ENCODE results near the gene NMNAT2. TPM values are rescaled to one million over a fixed set of nuclear protein-coding genes. Genes with fewer than 3 reads are reported as not detected.

Gene NMNAT2
- total RNA-seq, 4 donors from 2014 or later, result 0.13 to 0.83 (median 0.66) TPM; not detected in 1

DNA sequence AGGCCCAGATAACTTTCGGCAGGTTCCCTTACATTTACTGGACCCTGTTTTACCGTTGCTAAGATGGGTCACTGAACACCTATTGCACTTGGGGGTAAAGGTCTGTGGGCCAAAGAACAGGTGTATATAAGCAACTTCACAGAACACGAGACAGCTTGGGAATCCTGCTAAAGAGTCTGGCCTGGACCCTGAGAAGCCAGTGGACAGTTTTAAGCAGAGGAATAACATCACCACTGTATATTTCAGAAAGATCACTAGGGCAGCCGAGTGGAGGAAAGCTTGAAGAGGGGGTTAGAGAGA, 177.7 kb downstream of the NMNAT2 start:
- H3K4me3 ChIP-seq, result no peak overlapping the region
- peak overlapping the region in 2 of 4 donors; percentile 29 to 43 for H3K27ac ChIP-seq
- H3K36me3 ChIP-seq, result peaks cover 0 to 11% (median 0%) of the 10 kb centered on the region in 3 donors
- H3K27me3 ChIP-seq, result no peaks in the 10 kb centered on the region
- no peaks in the 10 kb centered on the region for H3K9me3 ChIP-seq
- no peak for DNase-seq
- TF ChIP-seq, protein P1, sequence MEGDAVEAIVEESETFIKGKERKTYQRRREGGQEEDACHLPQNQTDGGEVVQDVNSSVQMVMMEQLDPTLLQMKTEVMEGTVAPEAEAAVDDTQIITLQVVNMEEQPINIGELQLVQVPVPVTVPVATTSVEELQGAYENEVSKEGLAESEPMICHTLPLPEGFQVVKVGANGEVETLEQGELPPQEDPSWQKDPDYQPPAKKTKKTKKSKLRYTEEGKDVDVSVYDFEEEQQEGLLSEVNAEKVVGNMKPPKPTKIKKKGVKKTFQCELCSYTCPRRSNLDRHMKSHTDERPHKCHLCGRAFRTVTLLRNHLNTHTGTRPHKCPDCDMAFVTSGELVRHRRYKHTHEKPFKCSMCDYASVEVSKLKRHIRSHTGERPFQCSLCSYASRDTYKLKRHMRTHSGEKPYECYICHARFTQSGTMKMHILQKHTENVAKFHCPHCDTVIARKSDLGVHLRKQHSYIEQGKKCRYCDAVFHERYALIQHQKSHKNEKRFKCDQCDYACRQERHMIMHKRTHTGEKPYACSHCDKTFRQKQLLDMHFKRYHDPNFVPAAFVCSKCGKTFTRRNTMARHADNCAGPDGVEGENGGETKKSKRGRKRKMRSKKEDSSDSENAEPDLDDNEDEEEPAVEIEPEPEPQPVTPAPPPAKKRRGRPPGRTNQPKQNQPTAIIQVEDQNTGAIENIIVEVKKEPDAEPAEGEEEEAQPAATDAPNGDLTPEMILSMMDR (IDR thresholded peaks at IDR 0.05), result no peak
- no peak for TF ChIP-seq POLR2A (IDR thresholded peaks at IDR 0.05)
- no peaks in the 10 kb centered on the region for H3K4me1 ChIP-seq

DNA sequence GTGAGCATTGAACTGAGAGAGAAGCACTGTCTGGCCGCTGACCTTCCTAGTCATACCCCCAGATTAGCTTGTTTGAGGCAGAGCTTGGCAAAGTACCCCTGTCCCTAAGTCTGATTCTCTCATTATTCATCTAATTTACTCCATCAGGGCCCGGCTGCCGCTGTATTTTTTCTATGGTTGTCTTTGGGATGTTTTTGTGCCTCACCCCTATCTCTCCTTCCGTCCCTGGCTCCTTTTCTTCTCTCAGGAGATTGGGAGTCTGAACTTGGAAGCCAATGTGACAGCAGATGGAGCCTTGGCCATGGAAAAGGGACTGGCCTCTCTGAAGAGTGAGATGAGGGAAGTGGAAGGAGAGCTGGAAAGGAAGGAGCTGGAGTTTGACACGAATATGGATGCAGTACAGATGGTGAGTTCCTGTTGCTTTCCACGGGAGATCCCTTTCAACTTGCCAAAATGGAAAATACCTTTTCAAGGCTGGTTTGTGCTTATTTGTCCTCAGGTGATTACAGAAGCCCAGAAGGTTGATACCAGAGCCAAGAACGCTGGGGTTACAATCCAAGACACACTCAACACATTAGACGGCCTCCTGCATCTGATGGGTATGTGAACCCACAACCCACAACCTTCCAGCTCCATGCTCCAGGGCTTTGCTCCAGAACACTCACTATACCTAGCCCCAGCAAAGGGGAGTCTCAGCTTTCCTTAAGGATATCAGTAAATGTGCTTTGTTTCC, 178.2 kb downstream of the NMNAT2 start:
- Histone ChIP-seq H3K36me3 (peaks cover 0 to 11% (median 0%) of the 10 kb centered on the region in 3 donors), H3K27ac (peak overlapping the region in 3 of 4 donors; percentile 9 to 29 (median 25)), H3K4me3 (no peak overlapping the region), H3K4me1 (no peaks in the 10 kb centered on the region), H3K27me3 (no peaks in the 10 kb centered on the region), H3K9me3 (no peaks in the 10 kb centered on the region)
- TF ChIP-seq, protein P1 (IDR thresholded peaks at IDR 0.05), result no peak
- no peak for TF ChIP-seq POLR2A (IDR thresholded peaks at IDR 0.05)
- no peak for DNase-seq

- H3K9me3 ChIP-seq, result no peaks in the 10 kb centered on the region
- H3K4me3 ChIP-seq, result no peak overlapping the region
- peaks cover 0 to 2% (median 0%) of the 10 kb centered on the region in 4 donors for H3K4me1 ChIP-seq
- no peaks in the 10 kb centered on the region for H3K27me3 ChIP-seq
- peaks cover 0 to 11% (median 0%) of the 10 kb centered on the region in 3 donors for H3K36me3 ChIP-seq
- TF ChIP-seq, protein P1 (IDR thresholded peaks at IDR 0.05), result no peak
- TF ChIP-seq POLR2A (IDR thresholded peaks at IDR 0.05), result no peak
- H3K27ac ChIP-seq, result peak overlapping the region in 3 of 4 donors; percentile 9 to 27 (median 25)
- no peak for DNase-seq
Measured at GRCh38 chr1:183239220-183239742, 178.9 kb downstream of the NMNAT2 start.

- no peaks in the 10 kb centered on the region for H3K27me3 ChIP-seq
- H3K4me3 ChIP-seq, result no peak overlapping the region
- H3K4me1 ChIP-seq, result peaks cover 0 to 5% (median 0%) of the 10 kb centered on the region in 4 donors
- TF ChIP-seq, protein P1 (IDR thresholded peaks at IDR 0.05), result no peak
- TF ChIP-seq POLR2A (IDR thresholded peaks at IDR 0.05), result no peak
- H3K27ac ChIP-seq, result no peak overlapping the region
- no peak for DNase-seq
- H3K9me3 ChIP-seq, result no peaks in the 10 kb centered on the region
- peaks cover 0 to 11% (median 0%) of the 10 kb centered on the region in 3 donors for H3K36me3 ChIP-seq
Measured at GRCh38 chr1:183238071-183238470, 180.1 kb downstream of the NMNAT2 start.

DNA sequence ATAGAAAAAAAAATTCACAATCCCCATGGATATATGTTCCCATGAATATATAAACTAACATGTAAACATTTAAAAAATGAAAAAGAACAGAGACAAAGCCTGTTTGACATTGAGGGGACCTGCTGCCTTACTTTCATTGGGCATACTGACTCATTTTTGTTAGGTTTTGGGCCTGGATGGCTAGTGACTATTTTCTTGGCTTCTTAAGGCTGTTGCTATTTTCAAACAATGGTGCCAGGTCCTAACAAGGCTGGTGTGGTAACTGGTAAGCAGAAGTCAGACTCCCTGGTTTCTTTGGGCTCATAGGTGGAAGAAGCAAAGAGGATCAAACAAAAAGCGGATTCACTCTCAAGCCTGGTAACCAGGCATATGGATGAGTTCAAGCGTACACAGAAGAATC, 181.1 kb downstream of the NMNAT2 start:
- H3K36me3 ChIP-seq, result peaks cover 0 to 11% (median 0%) of the 10 kb centered on the region in 3 donors

More for the DNA sequence above, 181.1 kb downstream of the NMNAT2 start:
- no peak overlapping the region for H3K27ac ChIP-seq
- no peaks in the 10 kb centered on the region for H3K27me3 ChIP-seq
- no peak overlapping the region for H3K4me3 ChIP-seq
- no peak for DNase-seq
- H3K4me1 ChIP-seq, result peaks cover 0 to 5% (median 0%) of the 10 kb centered on the region in 4 donors
- no peaks in the 10 kb centered on the region for H3K9me3 ChIP-seq
- no peak for TF ChIP-seq POLR2A (IDR thresholded peaks at IDR 0.05)
- TF ChIP-seq, protein P1 (IDR thresholded peaks at IDR 0.05), result no peak

All from Peyer's patch (tissue), 4 donors.